SK-N-SH (cell line): Measurements from ENCODE around the gene IL17RB.

Experiments
- CTCF ChIP-seq: fragments of 200-600 bp; sonication (generic); IDR thresholded peaks from 2 replicates; pipeline ENCODE4 v1.6.1; 2017; ENCODE audit warnings: antibody characterized with exemption, mild to moderate bottlenecking, moderate library complexity
- ELF1 ChIP-seq: IDR thresholded peaks from 2 replicates; pipeline ENCODE4 v1.4.0; 2012
- EZH2phosphoT487 ChIP-seq: fragments of 200-600 bp; sonication (generic); IDR thresholded peaks from 2 replicates; pipeline ENCODE4 v1.6.1; 2017; ENCODE audit warnings: low read depth, mixed run types, mild to moderate bottlenecking, antibody characterized with exemption, moderate library complexity, borderline replicate concordance
- FOXM1 ChIP-seq: IDR thresholded peaks from 2 replicates; pipeline ENCODE4 v1.4.0; 2012; ENCODE audit warnings: low read depth, mild to moderate bottlenecking
- GABPA ChIP-seq: IDR thresholded peaks from 2 replicates; pipeline ENCODE4 v1.4.0; 2012; ENCODE audit warnings: low read depth, mild to moderate bottlenecking
- NFIC ChIP-seq: IDR thresholded peaks from 2 replicates; pipeline ENCODE4 v1.4.0; 2012; ENCODE audit warnings: borderline replicate concordance
- POLR2AphosphoS5 ChIP-seq: IDR thresholded peaks from 2 replicates; pipeline ENCODE4 v1.6.1; 2012; ENCODE audit warnings: low read depth, low read length
- RFX5 ChIP-seq: IDR thresholded peaks from 2 replicates; pipeline ENCODE4 v1.6.1; 2012; ENCODE audit warnings: mild to moderate bottlenecking, improper control_type of control experiment, low read length
- SIN3A ChIP-seq: IDR thresholded peaks from 2 replicates; pipeline ENCODE4 v1.6.1; 2012; ENCODE audit warnings: low read depth, mild to moderate bottlenecking, low read length, moderate library complexity, borderline replicate concordance
- USF2 ChIP-seq: fragments of 150-350 bp; IDR thresholded peaks from 2 replicates; pipeline ENCODE4 v1.6.1; 2017; ENCODE audit warnings: antibody characterized with exemption, low read length, low read depth, borderline replicate concordance
- ZBTB33 ChIP-seq: IDR thresholded peaks from 2 replicates; pipeline ENCODE4 v1.4.0; 2012; ENCODE audit warnings: low read depth, borderline replicate concordance

- TF ChIP-seq RFX5 (no peak), CTCF (no peak), POLR2AphosphoS5 (no peak), SIN3A (no peak), ELF1 (no peak), FOXM1 (no peak), GABPA (no peak), USF2 (no peak), EZH2phosphoT487 (no peak), NFIC (no peak), ZBTB33 (no peak)
These were observed 11.9 kb downstream of the IL17RB start for GRCh38 chr3:53858096-53858741.
